ENCODE results near the gene FXYD5.
A peak's percentile ranks its signal among the peaks of the same experiment; 100 is the strongest.
"Not testable (repeated sequence)": the region's sequence is repeated elsewhere in the genome, so short reads cannot be mapped to it uniquely, and the experiment has no call there.

The FXYD5 gene

DNA sequence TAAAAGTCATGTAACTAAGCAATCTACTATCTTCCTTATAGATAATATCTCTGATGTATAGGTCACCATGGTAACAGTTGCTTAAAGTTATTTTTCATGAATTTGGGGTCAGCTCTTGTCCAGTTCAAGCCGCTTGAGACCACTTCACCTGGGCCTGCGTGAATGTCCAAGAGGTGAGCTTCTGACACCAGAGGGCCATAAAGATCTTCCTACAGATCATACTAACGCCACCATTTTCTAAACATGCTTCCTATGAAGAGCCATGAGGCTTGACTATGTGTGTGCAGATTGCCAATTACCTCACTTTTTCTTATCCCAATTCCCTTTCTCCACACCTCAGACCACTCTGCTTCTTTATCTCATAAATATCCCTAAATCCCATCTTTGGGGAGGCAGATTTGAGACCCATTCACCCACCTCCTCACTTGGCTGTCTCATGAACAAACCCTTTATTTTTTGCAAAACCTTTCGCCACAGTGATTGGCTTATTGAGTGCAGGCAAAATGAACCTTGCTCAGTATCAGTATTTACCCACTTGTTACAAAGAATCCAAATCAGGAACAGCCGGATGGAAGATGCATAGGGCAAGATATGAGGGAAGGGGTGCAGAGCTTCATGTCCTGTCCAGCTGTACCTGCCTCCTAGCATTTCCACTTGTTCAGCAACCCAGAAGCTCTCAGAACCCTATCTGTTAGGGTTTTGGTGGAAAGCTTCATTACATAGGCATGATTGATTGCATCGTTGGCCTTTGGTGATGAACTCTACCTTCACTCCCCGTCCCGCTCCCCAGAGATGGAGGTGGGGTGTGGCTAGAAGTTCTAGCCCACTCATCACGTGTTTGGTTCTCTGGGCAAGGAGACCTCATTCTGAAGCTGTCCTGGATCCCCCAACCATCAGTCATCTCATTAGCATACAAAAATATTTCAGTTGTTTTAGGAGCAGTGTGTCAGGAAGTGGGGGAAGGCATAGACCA, 39.8 kb downstream of the FXYD5 start:
- DNase-seq, result no peak

DNA sequence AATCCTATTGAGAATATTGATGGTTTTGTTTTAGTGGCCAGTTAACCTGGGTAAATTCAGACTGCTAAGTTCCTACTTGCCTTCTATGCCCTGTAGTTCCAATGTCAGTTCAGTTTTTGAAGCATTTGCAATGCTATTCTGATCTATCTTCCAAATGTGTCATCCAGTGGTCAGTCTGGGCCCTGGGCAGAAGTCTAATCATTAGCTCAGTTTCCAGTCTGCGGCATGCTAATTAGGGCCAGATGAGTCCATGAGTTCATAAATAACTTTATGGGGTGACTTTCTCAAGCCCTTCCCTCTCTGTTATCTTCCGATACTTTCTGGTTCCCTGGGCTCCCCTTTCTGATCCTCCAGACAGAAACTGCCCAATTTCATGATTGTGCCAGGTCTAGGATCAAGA, 41.3 kb downstream of the FXYD5 start:
- no peak for DNase-seq

DNA sequence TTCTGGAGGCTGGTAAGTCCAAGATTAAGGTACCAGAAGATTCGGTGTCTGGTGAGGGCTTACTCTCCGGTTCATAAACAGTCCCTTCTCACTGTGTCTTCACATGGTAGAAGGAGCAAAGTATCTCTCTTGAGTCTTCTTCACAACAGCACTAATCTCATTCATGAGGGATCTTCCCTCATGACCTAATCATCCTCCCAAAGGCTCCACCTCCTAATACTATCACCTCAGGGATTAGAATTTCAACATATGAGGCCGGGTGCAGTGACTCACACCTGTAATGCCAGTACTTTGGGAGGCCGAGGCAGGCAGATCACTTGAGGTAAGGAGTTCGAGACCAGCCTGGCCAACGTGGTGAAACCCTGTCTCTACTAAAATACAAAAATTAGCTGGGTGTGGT, 42.3 kb downstream of the FXYD5 start:
- not testable (repeated sequence) for DNase-seq

DNA sequence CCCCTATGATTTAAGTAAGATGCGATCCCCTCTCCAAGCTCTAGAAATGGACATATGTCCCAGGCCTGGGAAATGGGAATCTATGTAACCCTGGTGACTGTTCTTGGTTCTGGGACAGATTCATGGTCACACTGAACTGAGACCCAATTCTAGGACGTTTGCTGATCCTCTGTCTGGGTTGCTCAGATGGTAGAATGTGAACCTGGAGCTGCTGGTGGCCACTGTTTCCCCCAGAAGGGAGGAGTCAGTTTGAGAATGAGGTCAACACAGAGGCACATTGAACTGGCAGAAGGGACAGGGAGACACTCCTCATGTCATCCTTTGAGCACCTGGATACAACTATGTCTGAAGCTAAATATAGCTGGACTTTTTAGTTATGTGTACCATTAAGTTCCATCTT, 44.9 kb downstream of the FXYD5 start:
- DNase-seq, result no peak

DNA sequence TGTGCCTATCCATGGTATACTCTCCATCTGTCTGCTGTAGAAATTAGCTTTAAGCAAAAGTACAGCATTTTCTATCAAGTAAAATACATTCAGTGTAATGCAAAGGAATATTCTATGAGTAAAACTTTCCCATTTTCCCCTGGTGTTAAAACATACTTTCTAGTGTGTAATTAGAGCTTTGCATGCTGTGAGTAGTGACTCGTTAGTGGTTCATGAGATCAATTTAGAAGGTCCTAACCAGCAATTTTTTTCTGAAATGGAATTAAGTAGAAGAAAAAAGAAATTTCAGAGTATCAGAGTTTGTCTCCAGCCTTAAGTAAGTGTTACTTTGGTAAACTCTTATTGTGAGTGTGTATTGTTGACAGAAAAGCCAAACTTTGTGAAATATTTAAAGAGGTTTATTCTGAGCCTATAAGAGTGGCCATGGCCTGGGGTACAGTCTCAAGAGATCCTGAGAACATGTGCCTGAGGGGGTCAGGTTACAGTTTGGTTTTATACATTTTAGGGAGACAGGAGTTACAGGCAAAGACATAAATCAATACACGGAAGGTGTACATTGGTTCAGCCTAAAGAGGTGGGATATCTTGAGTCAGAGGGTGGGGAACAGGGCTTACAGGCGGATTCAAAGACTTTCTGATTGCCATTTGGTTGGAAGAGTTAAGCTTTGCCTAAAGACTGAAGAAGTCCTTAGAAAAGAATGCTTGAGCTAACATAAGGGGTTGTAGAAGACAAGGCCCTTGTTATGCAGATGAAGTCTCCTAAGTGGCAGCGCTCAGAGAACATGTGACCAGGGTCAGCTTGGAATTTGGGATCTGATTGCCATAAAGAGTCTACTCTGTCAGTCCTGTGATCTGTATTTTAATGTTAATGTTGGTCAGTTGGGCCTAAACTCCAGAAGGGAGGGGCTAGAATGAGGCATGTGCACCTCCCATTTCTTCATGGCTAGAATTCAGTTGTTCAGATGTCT, 48.5 kb downstream of the FXYD5 start:
- no peak for DNase-seq

DNA sequence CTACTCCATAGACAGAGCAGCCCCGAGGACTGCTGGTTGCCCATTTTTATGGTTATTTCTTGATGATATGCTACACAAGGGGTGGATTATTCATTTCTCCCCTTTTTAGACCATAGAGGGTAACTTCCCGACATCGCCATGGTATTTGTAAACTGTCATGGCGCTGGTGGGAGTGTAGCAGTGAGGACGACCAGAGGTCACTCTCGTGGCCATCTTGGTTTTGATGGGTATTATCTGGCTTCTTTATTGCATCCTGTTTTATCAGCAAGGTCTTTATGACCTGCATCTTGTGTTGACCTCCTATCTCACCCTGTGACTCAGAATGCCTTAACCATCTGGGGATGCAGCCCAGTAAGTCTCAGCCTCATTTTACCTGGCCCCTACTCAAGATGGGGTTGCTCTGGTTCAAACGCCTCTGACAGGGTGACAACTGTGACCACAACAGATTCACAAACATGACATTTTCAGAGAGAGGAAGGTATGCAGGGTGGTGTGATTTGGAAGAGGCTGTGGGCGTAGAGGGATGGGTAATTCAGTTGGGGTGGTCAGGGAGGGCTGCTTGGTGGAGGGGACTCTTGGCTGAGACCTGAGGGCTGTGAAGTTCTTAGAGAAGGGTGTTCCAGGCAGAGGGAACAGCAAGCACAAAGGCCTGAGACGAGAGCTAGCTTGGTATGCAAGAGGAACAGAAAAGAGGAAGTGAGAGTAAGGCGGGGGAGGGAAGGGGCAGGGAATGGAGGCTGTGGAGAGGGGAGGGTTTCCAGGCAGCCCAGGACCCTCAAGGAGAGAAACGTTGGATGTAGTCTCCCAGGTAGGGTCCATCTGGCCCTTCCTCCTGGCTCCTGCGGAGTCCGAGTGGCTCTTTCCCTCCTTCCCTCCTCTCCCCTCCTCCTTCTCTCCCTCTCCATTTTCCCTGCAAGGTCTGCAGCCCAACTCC, 50.5 kb downstream of the FXYD5 start:
- no peak for DNase-seq

DNA sequence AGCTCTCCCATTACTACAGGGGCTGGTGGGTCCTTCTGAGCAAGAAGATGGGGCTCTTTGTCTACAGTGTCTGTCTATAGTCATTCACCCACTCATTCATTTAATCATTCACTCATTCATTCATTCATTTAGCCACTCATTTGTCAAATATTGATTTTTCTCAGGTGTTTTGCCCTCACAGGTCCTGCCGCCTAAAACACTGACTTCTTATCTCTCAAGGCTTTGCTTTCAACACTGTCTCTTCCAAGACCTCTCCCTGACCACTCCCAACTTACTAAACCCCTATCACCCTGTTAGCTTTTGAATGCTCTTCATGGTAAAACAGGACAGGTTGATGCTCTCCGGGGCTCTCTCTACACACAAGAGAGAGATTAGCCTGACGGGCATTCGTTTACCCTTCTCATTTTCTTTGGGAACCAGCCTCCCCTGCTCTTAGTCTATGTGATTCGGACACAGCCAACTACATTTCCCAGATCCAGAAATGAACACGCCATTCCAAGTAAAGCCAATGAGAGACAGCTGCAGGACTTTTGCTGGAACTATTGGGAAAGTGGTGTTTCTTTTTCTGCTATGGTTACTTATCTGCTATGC, 51.3 kb downstream of the FXYD5 start:
- no peak for DNase-seq

DNA sequence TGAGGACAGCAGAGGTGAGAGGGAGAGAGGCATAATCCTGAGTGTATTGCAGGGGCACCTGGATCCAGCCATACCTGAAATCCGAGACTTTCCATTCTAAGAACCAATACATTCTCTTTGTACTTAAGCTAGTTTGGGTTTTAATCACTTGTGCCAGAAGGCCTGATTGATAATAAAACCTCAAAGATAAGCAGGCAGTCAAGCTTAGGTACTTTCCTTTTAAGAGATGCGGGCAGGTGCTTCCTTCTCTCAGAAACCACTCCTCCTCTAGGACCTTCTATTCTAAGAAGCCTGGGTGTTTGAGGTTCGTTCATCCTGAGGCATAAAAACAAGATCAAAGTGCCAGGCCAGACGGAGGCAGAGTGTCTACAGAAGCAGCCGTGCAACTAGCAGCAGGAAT, 51.8 kb downstream of the FXYD5 start:
- no peak for DNase-seq

DNA sequence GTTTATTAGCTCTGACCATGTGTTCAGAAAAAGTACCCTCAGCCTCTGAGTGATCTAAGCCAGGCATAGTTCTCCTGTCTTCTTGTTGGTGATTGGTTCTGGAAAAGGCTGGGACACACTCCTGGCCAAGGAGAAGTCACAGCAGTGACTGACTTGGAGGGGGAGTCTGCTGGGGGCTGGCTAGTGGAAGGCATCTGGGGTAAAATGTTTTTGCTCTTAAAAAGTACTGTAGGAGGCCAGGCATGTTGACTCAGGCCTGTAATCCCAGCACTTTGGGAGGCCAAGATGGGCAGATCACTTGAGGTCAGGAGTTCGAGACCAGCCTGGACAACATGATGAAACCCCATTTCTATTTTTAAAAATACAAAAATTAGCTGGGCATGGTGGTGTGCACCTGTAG, 52.3 kb downstream of the FXYD5 start:
- no peak for DNase-seq

DNA sequence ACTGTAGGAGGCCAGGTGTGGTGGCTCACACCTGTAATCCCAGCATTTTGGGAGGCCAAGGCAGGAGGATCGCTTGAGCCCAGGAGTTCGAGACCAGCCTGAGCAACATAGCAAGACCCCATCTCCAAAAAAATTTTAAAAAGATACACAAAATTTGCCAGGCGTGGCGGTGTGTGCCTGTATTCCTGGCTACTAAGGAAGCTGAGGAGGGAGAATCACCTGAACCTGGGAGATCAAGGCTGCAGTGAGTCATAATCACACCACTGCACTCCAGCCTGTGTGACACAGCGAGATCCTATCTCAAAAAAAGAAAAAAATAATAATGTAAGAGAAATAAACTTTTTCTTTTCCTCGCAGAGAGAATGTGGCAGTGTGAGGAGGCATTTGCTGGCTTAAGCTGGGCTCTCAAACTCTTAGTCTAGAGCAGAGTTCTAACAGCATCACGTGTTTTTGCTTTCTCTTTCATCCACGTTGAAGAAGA, 52.9 kb downstream of the FXYD5 start:
- no peak for DNase-seq

DNA sequence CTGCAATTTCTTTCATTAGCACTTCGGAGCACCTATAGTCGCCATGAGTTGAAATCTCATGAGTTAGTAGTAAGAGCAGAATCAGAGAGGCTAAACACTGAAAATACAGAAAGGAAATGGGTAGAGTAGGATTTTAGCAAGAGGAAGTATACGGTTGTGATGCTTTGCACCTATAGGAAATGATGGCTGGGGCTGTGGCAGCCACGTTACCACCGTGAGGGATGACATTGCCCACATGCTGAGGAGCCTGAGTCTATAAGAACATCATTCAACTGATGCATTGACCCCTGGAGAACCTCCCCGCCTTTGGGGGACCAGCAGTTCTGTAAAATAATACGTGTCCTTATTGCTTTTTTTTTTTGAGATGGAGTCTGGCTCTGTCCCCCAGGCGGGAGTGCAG, 53.6 kb downstream of the FXYD5 start:
- DNase-seq, result no peak

DNA sequence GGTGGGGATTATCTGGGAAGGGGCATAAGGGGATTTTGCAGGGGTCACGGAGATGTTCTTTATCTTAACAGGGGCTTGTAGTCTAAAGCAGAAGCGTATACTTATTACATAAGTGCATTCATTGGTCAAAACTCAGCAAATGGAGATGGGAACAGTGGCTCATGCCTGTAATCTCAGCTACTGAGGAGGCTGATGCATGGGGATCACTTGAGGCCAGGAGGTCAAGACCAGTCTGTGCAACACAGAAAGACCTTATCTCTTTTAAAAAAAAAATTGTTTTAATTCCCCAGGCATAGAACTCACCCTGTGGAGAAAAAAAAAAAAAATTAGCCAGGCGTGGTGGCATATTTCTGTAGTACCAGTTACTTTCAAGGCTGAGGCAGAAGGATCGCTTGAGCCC, 55.1 kb downstream of the FXYD5 start:
- no peak for DNase-seq

DNA sequence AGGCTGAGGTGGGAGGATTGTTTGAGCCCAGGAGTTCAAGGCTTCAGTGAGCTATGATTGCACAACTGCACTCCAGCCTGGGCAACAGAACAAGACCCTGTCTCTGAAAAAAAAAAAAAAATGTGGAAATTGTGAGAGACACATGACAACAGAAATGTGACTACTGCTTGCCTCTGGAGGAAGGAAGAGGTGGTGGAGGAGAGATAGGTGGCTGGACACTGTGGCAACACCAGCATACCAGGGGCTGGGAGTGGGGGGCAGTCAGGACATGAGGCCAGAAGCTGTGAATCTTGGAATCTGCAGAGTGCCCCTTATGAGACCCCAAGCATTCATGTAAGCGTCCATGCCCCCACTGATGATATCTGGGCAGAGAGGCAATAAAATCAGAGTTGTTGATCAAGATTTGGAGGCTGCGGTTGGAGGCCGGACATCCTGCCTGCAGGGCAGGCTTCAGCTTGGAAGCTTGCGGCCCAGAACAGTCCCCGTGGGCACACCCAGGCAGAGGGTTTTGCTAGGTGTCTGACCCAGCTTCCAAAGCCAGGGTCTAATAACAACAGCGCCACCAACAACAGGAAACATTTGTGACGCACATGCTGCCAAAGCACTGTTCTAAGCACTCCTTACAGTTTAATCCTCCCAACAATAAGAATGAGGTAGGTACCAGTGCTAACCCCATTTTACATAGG, 57.2 kb downstream of the FXYD5 start:
- peak in 3 of 4 experiments; percentile 24 to 70 (median 69) for DNase-seq

DNA sequence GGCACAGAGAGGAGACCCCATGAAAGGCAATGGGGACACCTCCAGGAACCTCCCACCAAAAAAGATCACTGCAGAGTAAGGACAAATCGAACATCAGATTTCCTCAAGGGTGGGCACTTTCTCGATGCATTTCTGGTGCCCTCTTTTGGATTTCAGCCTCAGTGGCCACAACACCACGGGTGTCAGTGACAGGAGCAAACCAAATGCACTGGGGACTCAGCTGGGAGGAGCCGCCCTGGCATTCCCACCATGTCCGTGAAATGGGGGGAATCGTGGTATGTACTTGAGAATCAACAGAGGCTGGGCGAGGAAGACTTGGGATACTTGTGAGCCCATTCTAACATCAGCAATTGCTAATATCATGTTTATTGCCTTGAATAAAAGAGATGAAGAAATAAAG, 57.7 kb downstream of the FXYD5 start:
- DNase-seq, result no peak

DNA sequence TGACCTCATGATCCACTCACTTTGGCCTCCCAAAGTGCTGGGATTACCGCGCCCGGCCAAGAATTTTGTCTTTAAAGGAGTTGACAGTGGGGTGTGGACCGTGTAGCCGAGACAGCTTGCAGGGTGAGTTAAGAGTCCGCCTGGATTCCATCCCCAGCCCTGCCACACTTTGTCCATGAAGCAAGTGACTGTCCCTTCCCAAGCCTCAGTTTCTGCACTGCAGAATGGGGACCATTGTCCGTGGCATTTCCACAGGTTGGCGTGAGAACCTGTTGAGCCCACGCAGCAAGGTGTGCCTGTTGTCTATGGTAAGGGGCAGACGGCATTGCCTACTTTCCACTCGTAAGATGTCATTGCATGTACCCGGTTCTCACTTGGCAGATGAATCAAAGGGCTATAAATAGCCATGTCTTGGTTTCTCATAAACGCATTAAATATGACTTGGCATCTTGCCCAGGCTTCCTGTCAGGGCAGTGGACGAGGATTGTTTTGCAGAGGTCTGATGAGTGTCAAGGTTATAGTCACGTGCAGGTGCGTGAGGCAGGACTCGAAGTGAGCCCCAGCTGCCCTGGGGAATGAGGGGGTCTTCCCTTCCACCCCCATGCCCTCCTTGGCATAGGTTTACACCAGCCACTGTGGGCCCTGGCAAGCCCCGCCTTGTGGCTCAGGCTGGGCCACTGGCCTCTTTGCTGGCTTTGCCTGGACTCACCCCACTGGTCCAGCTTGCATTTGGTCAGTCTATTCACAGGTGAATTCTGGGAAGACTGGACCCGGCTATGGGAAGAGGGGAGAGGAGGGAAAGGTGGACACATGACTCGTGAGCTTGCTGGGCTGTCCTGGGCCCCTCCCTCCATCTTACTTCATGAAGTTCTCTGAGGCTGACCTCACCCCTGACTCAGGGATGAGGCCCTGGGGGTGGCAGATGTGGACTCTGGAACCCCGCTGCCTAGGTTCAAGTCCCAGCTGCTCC, 59.4 kb downstream of the FXYD5 start:
- peak; percentile 24 to 53 (median 46) for DNase-seq

DNA sequence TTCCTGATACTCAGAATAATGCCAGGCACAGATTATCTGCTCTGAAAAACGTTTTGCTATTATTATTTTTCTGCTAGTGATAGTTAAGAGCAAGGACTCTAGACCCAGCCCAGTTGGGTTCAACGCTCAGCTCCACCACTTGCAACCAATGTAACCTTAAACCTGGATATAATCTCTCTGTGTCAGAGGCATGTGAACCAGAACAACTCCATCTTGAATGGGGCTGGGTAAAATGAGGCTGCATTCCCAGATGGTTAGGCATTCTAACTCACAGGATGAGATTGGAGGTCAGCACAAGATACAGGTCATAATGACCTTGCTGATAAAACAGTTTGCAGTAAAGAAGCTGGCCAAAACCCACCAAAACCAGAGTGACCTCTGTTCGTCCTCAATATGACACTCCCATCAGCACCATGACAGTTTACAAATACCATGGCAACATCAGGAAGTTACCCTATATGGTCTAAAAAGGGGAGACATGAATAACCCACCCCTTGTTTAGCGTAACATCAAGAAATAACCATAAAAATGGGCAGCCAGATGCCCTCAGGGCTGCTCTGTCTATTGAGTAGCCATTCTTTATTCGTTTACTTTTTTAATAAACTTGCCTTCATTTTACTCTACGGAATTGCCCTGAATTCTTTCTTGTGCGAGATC, 60.4 kb downstream of the FXYD5 start:
- DNase-seq, result no peak

DNA sequence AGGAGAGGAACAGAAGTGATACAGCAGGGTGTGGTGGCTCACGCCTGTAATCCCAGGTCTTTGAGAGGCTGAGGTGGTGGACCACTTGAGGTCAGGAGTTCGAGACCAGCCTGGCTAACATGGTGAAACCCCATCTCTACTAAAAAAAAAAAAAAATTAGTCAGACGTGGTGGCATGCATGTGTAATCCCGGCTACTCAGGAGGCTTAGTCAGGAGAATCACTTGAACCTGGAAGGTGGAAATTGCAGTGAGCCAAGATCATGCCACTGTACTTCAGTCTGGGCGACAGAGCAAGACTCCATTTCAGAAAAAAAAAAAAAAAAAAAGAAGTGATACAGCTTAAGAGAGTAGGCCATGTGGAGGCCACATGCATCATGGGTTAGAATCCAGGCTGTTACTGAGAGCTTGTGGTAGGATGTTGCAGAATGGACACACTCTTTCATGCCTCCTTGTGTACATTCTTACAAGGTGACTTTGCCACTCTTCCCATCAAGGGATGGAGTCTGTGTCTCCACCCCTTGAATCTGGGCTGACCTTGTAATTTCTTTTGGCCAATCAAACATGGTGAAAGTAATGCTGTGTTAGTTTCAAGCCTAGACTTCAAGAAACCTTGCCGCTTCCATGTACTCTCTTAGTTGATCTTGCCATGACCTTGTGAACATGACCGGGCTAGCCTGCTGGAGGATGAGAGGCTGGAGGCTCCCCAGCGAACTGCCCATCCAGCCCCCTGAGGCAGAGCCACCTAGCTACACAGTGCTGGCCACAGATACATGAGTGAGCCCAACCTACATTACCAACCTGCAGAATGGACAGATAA, 61.7 kb downstream of the FXYD5 start:
- DNase-seq, result no peak

DNA sequence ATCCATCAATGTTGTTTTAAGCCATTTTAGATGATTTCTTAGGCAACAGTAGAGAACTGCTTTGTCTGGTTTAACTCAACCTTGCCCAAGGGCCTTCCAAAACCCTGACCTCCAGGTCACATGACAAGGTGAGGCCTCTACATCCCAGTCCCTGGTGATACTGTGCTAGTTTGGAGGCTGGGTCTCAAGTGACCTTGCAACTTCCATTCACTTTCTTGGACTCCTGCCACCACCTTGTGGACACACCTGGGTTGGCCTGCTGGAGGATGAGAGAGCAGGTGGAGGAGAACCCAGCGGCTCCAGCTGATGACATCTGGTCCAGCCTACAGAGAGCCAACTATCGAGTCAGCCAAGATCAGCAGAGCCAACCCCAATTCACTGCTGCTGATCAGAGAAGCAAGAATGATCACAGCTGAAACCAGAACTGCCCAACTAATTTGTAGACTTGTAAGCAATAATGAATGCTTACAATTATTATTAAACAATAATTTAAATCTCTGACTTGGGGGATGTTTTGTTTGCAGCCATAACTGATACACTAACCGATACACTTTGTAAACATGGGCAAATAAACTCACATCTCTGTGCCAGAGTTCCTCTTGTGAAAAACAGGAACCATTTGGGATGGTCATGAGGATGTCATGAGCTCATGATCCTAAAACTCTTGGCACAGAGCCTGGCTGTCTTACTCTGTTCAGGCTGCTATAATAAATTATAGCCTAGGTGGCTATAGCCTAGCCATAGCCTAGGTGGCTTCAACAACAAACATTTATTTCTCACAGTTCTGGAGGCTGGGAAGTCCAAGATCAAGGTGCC, 62.5 kb downstream of the FXYD5 start:
- DNase-seq, result peak in 1 of 4 experiments; percentile 20
